DND-41 (cell line): ENCODE results near the gene MYRIP.

Experiments used
- ATAC-seq: fragments of 200-7000 bp; cut with Tn5 transposase; 3 replicates; pipeline ENCODE4 v1.9.1; 2021; ENCODE audit warnings: low read depth; ENCODE audit not compliant: insufficient read depth
- DNase-seq: peaks from one replicate; pipeline ENCODE4 v3.0.0-alpha.2; 2020
- H2AFZ ChIP-seq: 2 replicates; pipeline ENCODE4 v1.6.0; 2012; ENCODE audit warnings: low read depth, low read length
- H3K27ac ChIP-seq: 2 replicates; pipeline ENCODE4 v1.5.1; 2012; ENCODE audit warnings: low read length, inconsistent platforms
- H3K27me3 ChIP-seq: fragments of 200-600 bp; sonication (generic); 2 replicates; pipeline ENCODE4 v1.6.0; 2012; ENCODE audit warnings: low read length, mild to moderate bottlenecking, inconsistent platforms; ENCODE audit not compliant: insufficient read depth, poor library complexity
- H3K36me3 ChIP-seq: 2 replicates; pipeline ENCODE4 v1.5.1; 2012; ENCODE audit warnings: low read length, inconsistent platforms; ENCODE audit not compliant: insufficient read depth
- H3K4me1 ChIP-seq: 2 replicates; pipeline ENCODE4 v1.5.1; 2012; ENCODE audit warnings: mild to moderate bottlenecking, low read length; ENCODE audit not compliant: insufficient read depth
- H3K4me2 ChIP-seq: 2 replicates; pipeline ENCODE4 v1.6.0; 2012; ENCODE audit warnings: mild to moderate bottlenecking, moderate library complexity, low read length, inconsistent platforms; ENCODE audit not compliant: insufficient read depth
- H3K4me3 ChIP-seq, 2 experiments: fragments of 200-600 bp in 1 of 2; shearing (Covaris generic) in 1 of 2; 2 replicates each; pipeline ENCODE4 v1.5.1; 2012 to 2016; ENCODE audit warnings: inconsistent platforms in 2 of 2, low read length in 2 of 2, mild to moderate bottlenecking in 2 of 2, low read depth in 1 of 2, moderate library complexity in 1 of 2
- H3K79me2 ChIP-seq: 2 replicates; pipeline ENCODE4 v1.6.0; 2012; ENCODE audit warnings: low read length, inconsistent platforms; ENCODE audit not compliant: insufficient read depth
- H3K9ac ChIP-seq: 2 replicates; pipeline ENCODE4 v1.6.0; 2012; ENCODE audit warnings: low read depth, mild to moderate bottlenecking, inconsistent platforms, low read length, moderate library complexity
- H3K9me3 ChIP-seq: 2 replicates; pipeline ENCODE4 v1.5.1; 2012; ENCODE audit warnings: low read length, moderate library complexity, mild to moderate bottlenecking, inconsistent platforms; ENCODE audit not compliant: insufficient read depth, severe bottlenecking
- H4K20me1 ChIP-seq: 2 replicates; pipeline ENCODE4 v1.6.0; 2012; ENCODE audit warnings: low read length; ENCODE audit not compliant: insufficient read depth
- EZH2 ChIP-seq: IDR thresholded peaks from 3 replicates; pipeline ENCODE4 v1.6.1; 2012; ENCODE audit warnings: borderline replicate concordance, low read depth, mild to moderate bottlenecking, moderate library complexity, low read length, inconsistent platforms; ENCODE audit not compliant: severe bottlenecking
- TF ChIP-seq, protein P1 (sequence below): IDR thresholded peaks from 2 replicates; pipeline ENCODE4 v1.5.1; 2012; ENCODE audit warnings: borderline replicate concordance, low read length, moderate library complexity, mild to moderate bottlenecking; ENCODE audit not compliant: poor library complexity, severe bottlenecking; ENCODE audit errors: extremely low read depth

The MYRIP gene

DNA sequence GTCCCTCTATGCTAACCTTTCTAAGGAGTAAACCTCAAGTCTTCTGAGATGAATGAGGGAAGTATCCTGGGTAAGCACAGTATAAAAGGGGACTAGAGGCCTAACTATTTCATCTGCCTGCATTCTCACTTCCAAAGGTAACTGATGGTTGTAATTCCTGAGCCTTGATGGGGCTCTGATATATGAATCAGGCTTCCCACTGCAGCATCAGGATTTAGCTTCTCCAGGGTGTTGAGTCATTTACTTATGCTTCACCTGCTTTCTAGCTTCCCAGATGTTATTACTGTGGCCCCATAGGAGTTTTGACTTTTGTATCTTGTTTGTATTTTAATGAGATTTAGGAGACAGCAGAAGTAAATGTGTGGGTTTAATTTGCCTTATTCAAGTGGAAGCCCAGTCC lies 292.8 kb downstream of the MYRIP start:
- no peaks in the 10 kb centered on the region for H3K4me1 ChIP-seq

DNA sequence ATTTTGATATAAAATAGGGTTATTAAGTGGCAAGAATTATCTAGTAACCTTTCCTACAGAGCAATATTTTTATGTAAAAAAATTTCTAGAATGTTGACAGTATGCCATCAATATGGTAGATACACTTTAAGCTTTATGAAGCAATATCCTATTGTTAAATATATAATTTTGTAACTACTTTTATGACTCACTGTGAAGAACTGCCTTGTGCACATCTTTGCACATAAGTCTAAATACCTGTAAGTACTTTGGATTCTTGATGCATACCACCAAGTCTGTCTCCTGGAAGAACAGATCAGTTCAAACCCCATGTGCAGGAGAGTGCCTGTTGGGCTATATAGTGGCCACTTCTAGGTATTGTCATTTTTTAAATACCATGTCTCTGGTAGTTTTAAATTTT lies 294.4 kb downstream of the MYRIP start:
- DNase-seq = no peak
- no peaks in the 10 kb centered on the region for H3K9me3 ChIP-seq
- ATAC-seq = no peak
- H3K4me1 ChIP-seq = no peaks in the 10 kb centered on the region
- H4K20me1 ChIP-seq = no peaks in the 10 kb centered on the region
- H3K4me2 ChIP-seq = no peak overlapping the region
- H3K4me3 ChIP-seq = no peak overlapping the region
- no peak overlapping the region for H3K9ac ChIP-seq
- peaks cover 7% of the 10 kb centered on the region for H3K27me3 ChIP-seq
- no peaks in the 10 kb centered on the region for H3K79me2 ChIP-seq
- no peaks in the 10 kb centered on the region for H3K36me3 ChIP-seq
- no peak overlapping the region for H3K27ac ChIP-seq
- TF ChIP-seq EZH2 = no peak
- TF ChIP-seq, protein P1, sequence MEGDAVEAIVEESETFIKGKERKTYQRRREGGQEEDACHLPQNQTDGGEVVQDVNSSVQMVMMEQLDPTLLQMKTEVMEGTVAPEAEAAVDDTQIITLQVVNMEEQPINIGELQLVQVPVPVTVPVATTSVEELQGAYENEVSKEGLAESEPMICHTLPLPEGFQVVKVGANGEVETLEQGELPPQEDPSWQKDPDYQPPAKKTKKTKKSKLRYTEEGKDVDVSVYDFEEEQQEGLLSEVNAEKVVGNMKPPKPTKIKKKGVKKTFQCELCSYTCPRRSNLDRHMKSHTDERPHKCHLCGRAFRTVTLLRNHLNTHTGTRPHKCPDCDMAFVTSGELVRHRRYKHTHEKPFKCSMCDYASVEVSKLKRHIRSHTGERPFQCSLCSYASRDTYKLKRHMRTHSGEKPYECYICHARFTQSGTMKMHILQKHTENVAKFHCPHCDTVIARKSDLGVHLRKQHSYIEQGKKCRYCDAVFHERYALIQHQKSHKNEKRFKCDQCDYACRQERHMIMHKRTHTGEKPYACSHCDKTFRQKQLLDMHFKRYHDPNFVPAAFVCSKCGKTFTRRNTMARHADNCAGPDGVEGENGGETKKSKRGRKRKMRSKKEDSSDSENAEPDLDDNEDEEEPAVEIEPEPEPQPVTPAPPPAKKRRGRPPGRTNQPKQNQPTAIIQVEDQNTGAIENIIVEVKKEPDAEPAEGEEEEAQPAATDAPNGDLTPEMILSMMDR = no peak
- no peak overlapping the region for H2AFZ ChIP-seq

More for the DNA sequence above, 292.8 kb downstream of the MYRIP start:
- no peak overlapping the region for H3K9ac ChIP-seq
- no peak for DNase-seq
- no peaks in the 10 kb centered on the region for H3K79me2 ChIP-seq
- no peak overlapping the region for H3K4me3 ChIP-seq
- TF ChIP-seq EZH2 = no peak
- TF ChIP-seq, protein P1 = no peak
- ATAC-seq = no peak
- peaks cover 12% of the 10 kb centered on the region for H3K27me3 ChIP-seq
- no peaks in the 10 kb centered on the region for H3K36me3 ChIP-seq
- no peaks in the 10 kb centered on the region for H4K20me1 ChIP-seq
- no peak overlapping the region for H2AFZ ChIP-seq
- no peak overlapping the region for H3K4me2 ChIP-seq
- H3K27ac ChIP-seq = no peak overlapping the region
- H3K9me3 ChIP-seq = no peaks in the 10 kb centered on the region

DNA sequence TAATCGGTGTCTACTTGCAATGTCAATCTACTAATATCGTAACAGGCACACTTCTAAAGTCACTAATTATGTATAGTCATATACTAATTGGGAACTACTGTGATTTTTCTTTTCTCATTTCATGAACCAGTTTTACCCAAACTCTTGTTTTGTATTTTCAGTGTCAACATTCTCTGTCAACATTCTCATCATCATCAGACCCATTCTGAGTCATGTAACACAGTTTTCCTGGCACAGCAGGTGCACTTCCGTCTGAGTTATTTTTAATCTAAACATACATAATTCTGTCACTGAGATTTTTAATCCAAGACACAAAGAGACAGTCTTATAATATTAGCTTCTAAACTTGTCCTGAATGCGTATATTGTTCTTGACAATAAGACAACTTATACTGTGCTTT lies 295.0 kb downstream of the MYRIP start:
- H3K4me2 ChIP-seq = no peak overlapping the region
- DNase-seq (no peak), ATAC-seq (no peak)
- TF ChIP-seq, protein P1 = no peak
- no peak for TF ChIP-seq EZH2
- H3K9me3 ChIP-seq = no peaks in the 10 kb centered on the region
- no peaks in the 10 kb centered on the region for H3K36me3 ChIP-seq
- no peaks in the 10 kb centered on the region for H3K79me2 ChIP-seq
- peaks cover 7% of the 10 kb centered on the region for H3K27me3 ChIP-seq
- H4K20me1 ChIP-seq = no peaks in the 10 kb centered on the region
- H3K4me3 ChIP-seq = no peak overlapping the region
- H3K27ac ChIP-seq = no peak overlapping the region
- H3K4me1 ChIP-seq = no peaks in the 10 kb centered on the region
- H3K9ac ChIP-seq = no peak overlapping the region
- H2AFZ ChIP-seq = no peak overlapping the region

DNA sequence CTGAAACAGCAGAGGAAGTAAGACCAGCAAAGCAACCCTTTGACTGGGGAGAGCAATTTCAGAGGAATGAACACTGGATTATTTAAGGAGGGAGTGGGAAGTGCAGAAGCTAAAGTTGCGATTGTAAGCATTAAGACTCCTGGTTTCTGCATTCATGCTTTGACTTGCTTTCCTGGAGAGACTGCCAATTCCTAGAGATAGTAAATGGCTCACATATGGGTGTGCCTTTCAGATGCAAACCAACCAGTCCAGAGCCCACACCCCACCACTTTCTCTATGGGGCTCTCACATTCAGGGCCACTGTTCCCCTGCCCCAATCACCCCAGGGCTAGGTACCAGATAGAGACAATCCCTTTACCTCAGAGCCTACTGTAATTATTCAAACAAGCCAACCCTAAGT lies 299.2 kb downstream of the MYRIP start:
- Histone ChIP-seq H3K4me2 (no peak overlapping the region), H3K9me3 (no peaks in the 10 kb centered on the region), H3K4me1 (no peaks in the 10 kb centered on the region), H3K27me3 (peaks cover 2% of the 10 kb centered on the region), H3K79me2 (no peaks in the 10 kb centered on the region), H3K27ac (no peak overlapping the region), H3K36me3 (no peaks in the 10 kb centered on the region), H4K20me1 (no peaks in the 10 kb centered on the region), H2AFZ (no peak overlapping the region), H3K9ac (no peak overlapping the region), H3K4me3 (no peak overlapping the region)
- TF ChIP-seq, protein P1 = no peak
- TF ChIP-seq EZH2 = no peak
- ATAC-seq (no peak), DNase-seq (no peak)
